Epidermal melanocyte (primary cell): ENCODE results near the gene COMMD8.

Source experiments
- DNase-seq: peaks from one replicate; pipeline ENCODE4 v3.0.0; 2011; ENCODE audit warnings: low spot score; ENCODE audit not compliant: insufficient read length

The COMMD8 gene

GRCh38 chr4:47473141-47473750, 9.7 kb upstream of the COMMD8 start:
- no peak for DNase-seq

- no peak for DNase-seq
Measured at GRCh38 chr4:47471591-47471990, 8.1 kb upstream of the COMMD8 start.

- DNase-seq = no peak
Measured at GRCh38 chr4:47471064-47471463, 7.6 kb upstream of the COMMD8 start.

- DNase-seq = no peak
Measured at GRCh38 chr4:47469951-47470350, 6.4 kb upstream of the COMMD8 start.

- DNase-seq = no peak
Measured at GRCh38 chr4:47468706-47469365, 5.3 kb upstream of the COMMD8 start.

- DNase-seq = no peak
Measured at GRCh38 chr4:47466056-47466785, 2.7 kb upstream of the COMMD8 start.

- no peak for DNase-seq
Measured at GRCh38 chr4:47465004-47465403, 1.5 kb upstream of the COMMD8 start.

- DNase-seq = no peak
Measured at GRCh38 chr4:47462799-47463234, 685 bp downstream of the COMMD8 start.

- DNase-seq = no peak
Measured at GRCh38 chr4:47451657-47452056, 11.8 kb downstream of the COMMD8 start.

- no peak for DNase-seq
Measured at GRCh38 chr4:47444031-47444430, 19.5 kb downstream of the COMMD8 start.

GRCh38 chr4:47442980-47443379, 20.5 kb downstream of the COMMD8 start:
- no peak for DNase-seq

- no peak for DNase-seq
Measured at GRCh38 chr4:47434931-47435330, 28.6 kb downstream of the COMMD8 start.

- no peak for DNase-seq
Measured at GRCh38 chr4:47432749-47433148, 30.8 kb downstream of the COMMD8 start.

GRCh38 chr4:47427935-47428334, 35.6 kb downstream of the COMMD8 start:
- no peak for DNase-seq

GRCh38 chr4:47425628-47426027, 37.9 kb downstream of the COMMD8 start:
- no peak for DNase-seq

GRCh38 chr4:47419296-47419695, 44.2 kb downstream of the COMMD8 start:
- no peak for DNase-seq

GRCh38 chr4:47418147-47418546, 45.4 kb downstream of the COMMD8 start:
- no peak for DNase-seq

GRCh38 chr4:47415719-47416118, 47.8 kb downstream of the COMMD8 start:
- no peak for DNase-seq

GRCh38 chr4:47413521-47413920, 50.0 kb downstream of the COMMD8 start:
- DNase-seq = no peak

- no peak for DNase-seq
Measured at GRCh38 chr4:47410271-47410670, 53.2 kb downstream of the COMMD8 start.

- no peak for DNase-seq
Measured at GRCh38 chr4:47406408-47406807, 57.1 kb downstream of the COMMD8 start.
